Fibroblast of upper back skin (primary cell): ENCODE data around the gene MYO9A.
A peak's percentile ranks its signal among the peaks of the same experiment; 100 is the strongest.

ENCODE experiments used
- DNase-seq: peaks from one replicate; pipeline ENCODE4 v3.0.0-alpha.2; 2013

Gene MYO9A

DNA sequence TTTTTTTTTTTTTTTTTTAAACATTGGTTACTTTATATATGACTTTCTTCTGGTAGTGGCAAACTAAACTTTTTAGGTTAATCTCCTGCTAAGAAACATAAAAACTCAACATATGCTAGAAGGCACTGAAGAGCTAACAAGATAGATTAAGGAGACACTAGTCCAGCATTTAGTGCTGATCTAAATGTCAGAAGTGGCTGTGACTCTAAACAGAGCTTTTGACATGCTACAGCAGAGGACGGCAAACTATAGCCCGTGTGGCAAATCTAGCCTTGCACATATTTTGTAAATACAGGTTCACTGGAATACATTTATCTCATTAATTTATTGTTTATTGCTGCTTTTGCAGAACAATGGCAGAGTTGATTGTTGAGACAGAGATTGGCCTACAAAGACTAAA is 287.0 kb downstream of the MYO9A start:
- DNase-seq, result no peak

DNA sequence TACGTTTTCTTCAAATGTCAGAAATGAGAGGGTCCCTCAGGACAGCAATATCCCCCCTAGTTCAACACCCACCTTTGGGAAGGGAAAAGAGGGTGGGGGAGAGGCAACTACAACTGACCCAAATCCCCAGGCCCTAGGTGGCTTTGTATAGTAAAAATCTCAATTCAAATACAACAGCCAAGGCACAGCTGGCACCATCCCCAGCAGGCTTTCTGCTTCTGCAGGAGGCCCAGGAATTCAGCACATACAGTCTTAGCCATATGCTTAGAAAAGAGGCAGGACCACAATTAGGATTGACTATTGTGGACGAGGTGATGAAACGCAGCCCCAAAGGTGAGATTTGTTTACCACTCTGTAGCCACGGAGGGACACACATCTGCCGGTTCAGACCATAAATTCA is 291.8 kb downstream of the MYO9A start:
- DNase-seq, result no peak

DNA sequence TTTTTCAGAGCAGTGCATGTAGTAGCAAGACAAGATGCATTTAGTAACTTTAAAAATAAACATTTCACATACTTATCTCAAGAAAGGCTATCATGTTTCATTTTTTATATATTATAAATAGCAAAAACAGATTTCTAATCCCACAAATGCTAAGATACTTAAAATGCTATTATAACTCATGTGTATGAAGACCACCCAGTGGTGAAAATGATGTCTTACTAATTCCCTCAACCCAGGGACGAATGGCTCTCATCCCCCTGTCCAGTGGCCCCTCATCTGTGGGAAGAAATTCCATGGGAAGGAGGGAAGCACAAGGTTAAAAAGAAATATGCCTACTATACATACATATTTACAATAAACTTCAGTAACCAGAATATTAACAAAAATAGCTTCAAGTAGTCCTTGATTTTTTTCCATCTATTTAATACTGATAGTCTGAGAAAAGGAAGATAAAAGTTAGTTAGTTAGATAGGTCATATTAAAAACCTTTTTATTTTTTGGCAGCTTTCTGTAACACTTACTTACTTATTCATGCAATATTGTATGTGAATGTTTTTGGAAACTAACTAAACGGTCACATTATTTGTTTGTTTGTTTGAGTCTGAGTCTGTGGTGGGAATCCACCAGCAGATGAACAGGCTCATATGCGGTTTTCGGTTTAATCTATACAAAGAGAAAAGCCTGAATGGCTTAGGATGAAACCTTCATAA is 292.8 kb downstream of the MYO9A start:
- DNase-seq, result no peak

DNA sequence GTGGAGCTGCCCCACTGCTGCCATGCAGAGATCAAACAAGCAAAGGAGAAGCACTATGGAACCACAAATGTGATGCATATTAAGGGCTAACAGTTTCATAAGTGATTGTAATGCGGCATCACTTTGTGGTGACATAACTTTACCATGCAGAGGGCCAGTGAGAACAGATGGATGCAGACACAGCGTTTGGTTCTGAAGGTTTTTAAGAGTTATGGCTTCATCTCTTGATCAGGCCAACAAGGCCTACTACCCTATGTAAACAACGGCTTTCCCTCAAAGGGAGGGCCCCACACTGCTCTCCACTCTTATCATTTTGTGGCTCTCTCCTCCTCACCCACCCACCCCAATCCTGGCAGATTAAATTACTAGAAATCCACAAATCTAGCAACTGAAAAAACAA is 294.1 kb downstream of the MYO9A start:
- no peak for DNase-seq

DNA sequence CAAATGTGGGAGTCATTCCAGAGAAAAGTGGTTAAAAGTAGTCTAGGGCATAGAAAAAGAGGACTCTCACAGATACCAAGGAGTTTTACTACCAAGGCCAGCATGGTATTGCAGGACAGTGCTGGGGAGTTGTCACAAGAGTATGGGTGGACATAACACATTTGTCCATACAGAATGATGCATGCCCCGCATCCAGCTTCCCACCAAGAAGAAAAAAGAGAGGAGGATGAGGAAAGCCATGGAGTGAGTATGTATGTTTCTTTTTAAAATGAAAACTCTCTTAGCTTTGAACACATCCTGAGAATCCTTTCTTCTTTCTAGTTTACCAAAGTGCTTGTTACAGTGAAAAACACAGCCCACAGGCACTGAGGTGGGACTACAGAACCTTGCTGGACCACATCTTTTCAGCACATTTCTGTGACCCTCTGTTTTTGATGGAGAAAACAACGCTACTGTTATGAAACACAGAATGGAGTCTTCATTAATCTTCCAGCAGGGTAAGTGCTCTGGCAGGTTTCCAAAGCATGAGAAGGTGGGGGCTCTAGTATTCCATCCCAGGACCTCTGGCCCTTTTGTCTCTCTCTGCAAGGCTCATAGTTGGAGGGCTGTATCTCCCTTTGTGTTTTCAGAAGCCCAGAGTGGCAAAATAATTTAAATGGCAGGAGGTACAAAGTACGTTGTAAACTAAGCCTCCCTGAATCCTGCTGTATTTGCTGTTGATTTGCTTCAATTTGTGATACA is 294.9 kb downstream of the MYO9A start:
- no peak for DNase-seq

DNA sequence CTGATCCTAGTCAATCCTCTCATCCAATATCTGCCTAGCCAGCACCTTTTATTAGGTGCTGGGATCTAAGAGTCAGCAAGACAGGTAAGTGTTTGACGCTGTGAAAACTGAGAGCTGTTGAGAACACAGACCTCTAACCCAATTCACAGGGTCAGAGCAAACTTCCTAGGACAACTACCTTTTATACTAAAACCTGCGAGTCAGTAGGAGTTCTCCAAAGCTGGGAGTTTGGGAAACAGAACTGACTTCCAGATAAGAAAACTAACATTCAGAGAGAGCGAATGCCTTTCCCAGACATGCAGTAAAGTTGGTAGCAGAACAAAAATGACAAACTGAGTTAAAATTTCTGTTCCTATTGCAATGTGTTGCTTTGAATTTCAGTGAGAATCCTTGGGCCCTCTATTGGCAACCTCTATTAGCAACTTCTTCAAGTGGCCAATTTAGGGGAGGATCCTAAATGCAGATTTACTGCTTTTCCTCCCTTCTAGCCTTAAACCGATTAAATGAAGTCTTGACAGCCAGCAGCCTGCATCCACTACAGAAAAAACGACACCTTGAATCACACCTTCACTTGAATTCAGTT is 296.3 kb downstream of the MYO9A start:
- no peak for DNase-seq

DNA sequence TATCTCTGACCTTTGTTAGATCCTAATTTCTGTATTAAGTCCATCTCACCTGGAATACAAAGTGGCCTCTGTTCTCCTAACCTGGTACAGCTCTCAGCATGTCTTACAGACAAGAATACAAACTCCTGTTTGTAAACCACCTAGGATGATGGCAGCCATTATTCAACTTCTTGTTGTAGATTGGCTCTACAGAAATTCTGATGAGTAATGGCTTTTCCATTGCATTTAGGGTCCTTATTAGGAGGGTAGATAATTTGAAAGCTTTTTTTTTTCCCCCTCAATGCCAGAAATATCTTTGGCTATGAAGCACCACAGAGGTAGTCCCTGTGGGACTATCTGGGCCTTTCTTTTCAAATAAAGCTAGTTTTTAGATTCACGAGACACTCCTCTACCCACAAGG is 297.8 kb downstream of the MYO9A start:
- DNase-seq, result no peak

DNA sequence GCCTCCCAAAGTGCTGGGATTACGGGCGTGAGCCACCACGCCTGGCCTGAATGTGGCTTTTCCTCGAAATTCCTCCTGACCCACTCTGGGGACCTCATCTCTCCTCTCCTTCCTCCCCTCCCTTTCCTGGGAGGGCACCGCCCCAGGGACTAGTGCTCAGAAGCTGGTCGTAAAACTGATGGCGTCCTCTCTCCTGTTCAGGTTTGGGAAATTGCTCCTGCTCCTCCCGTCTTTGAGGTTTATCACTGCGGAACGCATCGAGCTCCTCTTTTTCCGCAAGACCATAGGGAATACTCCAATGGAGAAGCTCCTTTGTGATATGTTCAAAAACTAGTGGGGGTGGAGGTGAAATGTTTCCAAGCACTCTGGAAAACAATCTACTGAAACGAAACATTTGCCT is 300.6 kb downstream of the MYO9A start:
- DNase-seq, result no peak

DNA sequence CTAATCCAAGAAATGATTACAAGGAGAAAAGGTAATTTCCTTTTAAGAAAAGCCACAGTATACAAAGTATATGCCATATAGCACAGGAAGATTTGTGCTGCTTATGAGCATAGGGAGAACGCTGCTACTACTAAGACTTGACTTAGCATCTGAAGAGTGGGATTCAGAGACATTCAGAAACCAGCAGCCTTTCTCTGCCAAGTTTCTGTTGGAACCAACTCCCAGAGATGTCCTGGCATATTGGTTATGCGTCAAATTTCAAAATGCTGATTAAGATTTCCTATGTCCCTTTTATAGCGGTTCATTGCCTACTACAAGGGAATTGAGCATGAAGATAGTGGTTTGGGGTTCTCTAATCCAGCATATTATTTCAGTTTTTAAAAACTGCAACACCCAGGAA is 302.6 kb downstream of the MYO9A start:
- DNase-seq, result no peak

DNA sequence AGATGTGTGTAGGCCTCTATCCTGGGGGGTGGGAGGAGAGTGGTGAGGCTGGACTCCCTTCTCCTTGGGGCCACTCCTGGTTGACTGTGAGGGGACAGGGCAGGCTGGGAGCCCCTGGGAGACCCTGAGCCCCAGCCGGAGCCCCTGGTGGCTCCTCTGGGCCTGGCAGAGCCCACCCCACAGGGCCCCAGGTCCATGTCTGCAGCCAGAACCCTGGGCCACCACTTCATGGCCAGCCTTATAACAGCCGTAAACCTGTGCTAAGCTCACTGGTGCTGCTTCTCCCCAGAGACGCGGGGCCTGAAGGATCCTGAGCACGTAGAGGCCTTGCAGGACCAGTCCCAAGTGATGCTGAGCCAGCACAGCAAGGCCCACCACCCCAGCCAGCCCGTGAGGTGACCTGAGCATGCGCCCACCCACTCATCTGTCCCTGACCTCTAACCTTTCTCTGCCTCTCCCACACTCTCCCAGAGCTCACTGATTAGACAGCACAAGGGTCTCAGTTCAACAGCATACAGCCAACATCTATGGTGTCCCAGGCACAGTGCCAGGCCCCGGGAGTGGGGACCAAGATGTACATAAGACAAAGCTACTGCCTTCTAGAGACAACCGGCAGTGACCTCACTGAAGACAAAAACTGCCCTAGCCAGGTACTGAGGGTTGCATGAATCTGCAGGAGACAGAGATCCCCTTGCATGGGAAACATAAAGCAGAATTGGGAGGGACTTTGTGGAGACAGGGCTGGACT is 304.1 kb downstream of the MYO9A start:
- no peak for DNase-seq

DNA sequence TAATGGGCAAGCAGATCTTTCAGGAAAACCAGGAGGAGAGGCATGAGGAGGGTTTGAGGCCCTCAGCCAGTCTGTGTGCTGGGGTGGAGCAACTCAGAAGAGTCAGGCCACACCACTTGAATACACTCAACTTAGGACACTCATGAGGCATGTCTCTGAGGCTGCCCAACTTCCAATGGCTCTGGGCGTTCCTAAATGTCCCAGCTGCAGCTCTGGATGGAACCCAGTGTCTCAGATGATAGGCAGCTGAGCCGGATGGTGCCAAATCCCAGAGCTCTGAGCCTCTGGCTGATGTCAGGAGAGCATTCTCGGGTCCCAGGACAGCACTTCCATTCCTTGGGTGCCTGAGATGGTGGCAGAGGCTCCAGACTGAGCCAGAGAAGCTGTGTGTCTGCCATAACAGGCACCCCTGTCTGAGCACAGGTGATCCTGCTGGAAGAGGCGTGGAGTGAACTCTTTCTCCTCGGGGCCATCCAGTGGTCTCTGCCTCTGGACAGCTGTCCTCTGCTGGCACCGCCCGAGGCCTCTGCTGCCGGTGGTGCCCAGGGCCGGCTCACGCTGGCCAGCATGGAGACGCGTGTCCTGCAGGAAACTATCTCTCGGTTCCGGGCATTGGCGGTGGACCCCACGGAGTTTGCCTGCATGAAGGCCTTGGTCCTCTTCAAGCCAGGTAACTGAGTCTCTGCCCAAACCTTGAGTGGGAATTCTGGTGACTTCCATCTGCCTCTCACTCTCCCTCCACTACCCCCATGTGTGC is 304.8 kb downstream of the MYO9A start:
- DNase-seq, result no peak

DNA sequence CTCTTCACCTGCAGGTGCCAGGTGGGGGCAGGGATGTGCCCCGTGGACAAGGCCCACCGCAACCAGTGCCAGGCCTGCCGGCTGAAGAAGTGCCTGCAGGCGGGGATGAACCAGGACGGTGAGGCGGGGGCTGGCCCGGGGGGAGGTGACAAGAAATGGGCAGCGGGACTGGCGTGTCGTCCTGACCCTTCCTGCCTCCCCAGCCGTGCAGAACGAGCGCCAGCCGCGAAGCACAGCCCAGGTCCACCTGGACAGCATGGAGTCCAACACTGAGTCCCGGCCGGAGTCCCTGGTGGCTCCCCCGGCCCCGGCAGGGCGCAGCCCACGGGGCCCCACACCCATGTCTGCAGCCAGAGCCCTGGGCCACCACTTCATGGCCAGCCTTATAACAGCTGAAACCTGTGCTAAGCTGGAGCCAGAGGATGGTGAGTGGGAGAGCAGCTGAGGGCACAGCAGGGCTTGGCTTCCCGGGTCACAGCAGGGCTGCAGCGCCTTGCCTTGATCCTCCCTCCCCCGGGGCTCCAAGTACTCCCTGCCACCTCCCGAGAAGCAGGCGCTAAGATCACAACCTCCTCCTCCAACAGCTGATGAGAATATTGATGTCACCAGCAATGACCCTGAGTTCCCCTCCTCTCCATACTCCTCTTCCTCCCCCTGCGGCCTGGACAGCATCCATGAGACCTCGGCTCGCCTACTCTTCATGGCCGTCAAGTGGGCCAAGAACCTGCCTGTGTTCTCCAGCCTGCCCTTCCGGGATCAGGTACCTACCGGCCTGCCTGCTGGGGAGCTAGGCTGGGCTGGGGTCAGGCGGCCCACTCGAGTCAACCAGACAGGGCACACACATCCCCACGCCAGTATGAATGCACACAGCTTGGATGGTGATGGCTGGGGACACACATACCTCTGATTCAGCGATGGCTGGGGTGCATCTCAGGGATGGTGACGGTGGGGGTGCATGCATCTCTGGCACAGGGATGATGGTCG is 305.9 kb downstream of the MYO9A start:
- no peak for DNase-seq

DNA sequence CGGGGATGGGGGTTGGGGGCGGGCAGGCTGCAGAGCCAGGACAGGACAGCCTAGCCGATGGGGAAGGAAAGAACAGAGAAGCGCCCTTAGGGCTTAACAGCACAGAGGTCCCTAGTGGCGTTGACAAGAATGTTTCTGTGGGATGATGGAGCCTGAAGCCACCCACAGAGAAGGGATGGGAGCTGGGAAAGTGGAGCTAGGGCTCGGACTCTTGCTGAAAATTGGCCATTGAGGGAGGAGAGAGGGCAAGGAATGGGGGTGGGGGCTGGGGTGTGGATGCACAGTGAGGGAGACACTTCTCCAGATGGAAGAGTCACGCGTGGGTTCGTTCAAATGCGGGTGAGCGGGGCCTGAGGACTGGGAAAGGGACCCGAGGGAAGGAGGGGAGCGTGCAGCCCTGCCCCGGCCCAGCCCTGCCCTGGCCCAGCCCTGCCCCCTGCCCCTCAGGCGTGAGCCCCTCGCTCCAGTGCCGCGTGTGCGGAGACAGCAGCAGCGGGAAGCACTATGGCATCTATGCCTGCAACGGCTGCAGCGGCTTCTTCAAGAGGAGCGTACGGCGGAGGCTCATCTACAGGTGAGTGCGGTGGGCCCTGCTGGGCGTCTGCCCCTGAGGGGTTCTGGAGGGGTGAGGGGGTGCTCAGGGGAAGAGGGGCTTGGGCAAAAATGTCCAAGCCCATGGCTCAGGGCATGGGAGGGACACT is 306.8 kb downstream of the MYO9A start:
- DNase-seq, result no peak

DNA sequence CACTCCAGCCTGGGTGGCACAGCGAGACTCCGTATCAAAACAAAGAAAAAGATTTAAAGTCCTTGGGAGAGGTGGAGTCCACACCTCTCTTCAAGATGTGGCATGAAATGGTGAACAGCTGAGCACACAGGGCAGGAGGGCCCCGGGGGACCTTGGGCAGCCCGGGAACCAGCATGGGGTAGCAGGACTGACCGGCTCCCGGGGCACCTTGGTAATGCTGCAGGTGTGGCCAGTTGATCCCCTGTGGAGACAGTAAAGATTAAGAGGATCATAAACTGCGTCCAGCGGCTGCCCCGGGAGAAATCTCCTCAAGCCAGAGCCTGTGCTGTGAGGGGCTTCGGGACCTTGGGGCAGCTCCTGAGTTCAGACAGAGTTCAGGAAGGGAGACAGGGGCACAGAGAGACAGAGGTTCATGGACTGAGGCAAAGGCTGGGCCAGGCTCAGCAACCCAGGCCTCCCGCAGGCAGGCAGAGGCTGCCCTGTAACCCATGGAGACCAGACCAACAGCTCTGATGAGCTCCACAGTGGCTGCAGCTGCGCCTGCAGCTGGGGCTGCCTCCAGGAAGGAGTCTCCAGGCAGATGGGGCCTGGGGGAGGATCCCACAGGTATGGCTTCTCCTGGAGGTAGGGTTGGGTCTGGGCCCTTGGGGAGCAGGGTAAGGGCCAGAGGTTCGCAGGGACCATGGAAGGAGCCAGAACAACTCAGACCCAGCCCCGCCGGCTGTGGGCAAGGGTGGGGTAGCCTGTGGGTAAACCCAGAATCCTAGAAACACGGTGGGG is 307.5 kb downstream of the MYO9A start, which contains the start of gene NR2E3:
Gene NR2E3 (plus strand): TSS at position 299 of the 780 bp plus-strand sequence. CDS start 190 bp downstream, at position 489.
- DNase-seq, result no peak

DNA sequence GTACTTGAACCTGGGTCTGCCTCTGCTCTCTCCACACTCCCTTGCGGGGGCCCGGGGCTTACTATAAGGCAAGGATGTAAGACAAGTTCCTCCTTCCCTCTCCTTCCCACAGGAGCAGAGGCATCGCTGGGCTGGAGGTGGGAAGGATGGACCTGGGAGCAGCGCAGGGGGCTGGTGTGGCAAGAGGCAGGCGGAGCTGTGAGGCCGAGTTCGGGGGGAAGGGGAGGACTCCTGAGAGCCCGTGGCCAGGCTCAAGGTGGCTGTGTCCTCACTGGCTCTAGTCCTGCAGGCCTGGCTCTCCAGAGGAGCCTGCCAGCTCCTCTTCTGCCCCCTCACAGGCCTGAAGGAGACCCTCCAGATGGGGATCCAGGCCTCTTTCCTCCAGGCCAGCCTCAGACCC is 308.6 kb downstream of the MYO9A start:
- no peak for DNase-seq

DNA sequence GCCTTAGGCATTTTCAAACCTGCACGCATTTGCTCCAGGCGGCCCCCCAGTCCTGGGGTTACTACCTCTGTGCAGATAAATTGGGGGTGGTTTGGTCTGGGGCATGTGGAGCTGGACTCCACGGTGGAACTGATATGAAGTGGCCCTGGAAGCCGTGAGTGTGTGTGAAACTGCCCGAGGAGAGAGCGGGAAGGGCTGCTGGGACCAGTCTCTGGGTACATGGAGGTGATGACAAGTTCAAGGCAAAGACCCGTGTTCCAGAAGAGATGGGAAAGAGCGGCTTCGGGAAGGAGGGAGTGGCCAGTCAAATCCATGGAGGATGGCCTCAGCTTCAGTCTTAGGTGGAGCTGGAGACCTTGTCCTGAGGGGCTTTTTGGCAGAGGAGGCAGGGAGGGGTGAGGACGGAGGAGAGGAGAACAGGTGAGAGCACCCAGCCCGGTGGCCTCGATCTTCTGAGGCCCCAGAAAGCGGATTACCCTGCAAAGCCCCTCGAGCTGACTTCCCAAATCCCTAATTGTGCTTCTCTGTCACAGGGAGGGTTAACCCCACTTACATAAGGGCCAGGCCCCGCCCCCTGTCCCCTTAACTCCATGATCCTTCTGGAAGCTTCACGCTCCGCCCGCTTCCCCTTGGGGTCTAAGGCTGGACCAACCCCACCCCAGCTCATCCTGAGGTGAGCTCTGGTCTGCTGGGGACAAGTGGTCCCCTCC is 309.5 kb downstream of the MYO9A start:
- DNase-seq, result no peak

DNA sequence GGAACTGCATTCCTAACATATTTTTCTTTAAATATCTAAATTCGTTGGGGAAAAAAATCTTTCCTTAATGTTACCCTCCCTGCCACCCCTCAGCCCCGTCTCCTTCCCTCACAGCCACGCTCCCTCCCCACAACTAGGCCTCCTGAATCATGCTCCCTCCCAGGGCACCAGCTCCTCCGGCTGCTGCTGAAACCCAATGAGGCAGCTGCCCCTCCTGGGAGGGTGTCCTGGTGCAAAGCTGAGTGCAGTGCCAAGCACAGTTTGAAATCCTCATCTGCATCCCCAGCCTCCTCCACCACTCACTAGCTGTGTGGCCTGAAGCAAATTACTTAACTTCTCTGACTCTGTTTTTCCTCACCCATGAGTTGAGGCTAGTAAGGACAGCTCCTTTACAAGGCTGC is 310.3 kb downstream of the MYO9A start:
- DNase-seq, result peak; percentile 36

DNA sequence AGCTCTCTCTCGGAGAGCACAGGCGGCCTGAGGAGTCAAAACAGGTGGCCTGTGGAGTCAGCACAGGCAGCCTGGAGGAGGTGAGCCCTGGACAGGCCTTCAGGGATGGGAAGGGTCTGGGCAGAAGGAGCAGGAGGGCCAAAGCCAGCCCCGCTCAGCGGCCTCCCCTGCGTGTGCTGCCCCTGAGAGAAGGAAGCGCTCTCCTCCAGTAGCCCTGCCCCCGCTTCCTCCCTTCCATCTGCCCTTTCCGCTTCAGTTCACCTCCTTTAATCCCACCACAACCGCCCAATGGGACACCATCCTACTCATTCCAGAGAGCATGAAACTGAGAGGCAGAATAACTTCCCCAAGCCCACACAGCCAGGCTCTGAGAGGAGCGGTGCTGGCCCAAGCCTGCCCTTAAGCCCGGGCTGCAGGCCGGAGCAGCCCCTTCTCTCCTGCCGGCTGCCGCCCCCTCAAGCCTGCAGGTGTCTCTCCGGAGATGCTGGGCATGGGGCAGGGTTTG is 310.8 kb downstream of the MYO9A start:
- DNase-seq, result peak; percentile 15

DNA sequence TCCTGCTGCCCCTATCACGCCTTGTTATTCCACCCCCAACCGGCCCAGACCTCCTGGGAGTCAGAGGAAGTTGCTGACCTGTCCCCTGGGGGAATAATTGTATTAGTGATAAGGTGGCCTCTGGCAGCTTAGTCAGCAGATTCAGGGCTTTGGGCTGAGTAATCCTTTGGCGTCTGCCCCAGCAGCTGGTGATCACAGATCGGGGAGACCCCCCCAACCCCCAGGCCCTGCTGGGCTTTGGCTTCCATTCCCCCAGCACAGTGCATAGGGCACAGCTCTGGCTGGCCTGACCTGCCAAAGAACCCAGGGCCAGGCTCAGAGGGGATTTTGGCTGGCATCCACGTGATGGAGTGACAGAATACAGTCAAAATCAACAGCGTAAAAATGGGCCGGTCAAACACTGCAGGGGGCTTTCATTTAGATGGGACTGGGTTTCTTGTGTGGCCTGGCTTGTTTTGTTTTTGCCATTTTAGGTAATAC is 311.5 kb downstream of the MYO9A start:
- DNase-seq, result peak; percentile 55
